ENCODE results near the gene STRIP2.
"Not testable (repeated sequence)": the region's sequence is repeated elsewhere in the genome, so short reads cannot be mapped to it uniquely, and the experiment has no call there.

The STRIP2 gene, protein sequence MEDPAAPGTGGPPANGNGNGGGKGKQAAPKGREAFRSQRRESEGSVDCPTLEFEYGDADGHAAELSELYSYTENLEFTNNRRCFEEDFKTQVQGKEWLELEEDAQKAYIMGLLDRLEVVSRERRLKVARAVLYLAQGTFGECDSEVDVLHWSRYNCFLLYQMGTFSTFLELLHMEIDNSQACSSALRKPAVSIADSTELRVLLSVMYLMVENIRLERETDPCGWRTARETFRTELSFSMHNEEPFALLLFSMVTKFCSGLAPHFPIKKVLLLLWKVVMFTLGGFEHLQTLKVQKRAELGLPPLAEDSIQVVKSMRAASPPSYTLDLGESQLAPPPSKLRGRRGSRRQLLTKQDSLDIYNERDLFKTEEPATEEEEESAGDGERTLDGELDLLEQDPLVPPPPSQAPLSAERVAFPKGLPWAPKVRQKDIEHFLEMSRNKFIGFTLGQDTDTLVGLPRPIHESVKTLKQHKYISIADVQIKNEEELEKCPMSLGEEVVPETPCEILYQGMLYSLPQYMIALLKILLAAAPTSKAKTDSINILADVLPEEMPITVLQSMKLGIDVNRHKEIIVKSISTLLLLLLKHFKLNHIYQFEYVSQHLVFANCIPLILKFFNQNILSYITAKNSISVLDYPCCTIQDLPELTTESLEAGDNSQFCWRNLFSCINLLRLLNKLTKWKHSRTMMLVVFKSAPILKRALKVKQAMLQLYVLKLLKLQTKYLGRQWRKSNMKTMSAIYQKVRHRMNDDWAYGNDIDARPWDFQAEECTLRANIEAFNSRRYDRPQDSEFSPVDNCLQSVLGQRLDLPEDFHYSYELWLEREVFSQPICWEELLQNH

DNA sequence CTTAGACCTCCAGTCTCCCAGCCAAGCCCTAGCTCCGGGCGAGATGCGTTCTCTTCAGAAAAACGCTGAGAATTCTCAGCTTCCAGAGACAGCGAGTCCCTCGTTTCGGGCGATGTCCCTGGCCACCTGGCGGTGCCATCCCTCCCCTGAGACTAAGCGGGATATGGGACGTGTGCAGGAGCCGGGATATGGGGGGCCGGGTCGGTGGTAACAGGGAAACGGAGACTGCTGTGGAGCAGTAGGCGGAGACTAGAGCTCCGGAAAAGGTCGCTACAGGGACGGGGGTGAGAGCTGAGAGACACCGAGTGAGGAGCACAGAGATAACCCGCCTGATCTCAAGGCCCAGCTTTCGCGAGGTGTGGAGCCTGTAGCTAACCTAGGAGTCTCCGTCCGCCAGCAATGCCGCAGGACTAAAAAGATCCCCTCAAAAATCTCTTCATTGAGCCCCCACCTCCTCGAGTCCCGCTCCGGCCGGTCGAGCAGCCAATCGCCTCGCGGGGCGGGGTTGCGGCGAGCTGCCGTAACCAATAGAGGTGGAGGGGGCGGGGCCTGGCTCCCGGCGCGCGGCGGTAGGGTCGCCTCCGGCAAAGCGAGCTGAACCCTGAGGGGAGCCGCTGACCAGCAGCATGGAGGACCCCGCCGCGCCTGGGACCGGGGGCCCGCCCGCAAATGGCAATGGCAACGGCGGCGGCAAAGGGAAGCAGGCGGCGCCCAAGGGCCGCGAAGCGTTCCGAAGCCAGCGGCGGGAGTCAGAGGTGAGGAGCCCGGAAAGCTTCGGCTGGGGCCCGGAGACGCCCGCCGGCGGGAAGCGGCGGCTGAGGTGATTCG, at the start of gene STRIP2:
STRIP2 (plus strand) TSS at position 586 of the 828 bp plus-strand sequence; CDS start at position 627, 41 bp downstream.
- peak; percentile 86 for DNase-seq

GRCh38 chr7:129385116-129385515, 49.1 kb upstream of the STRIP2 start:
- no peak for DNase-seq

- no peak for DNase-seq
Observed at GRCh38 chr7:129385598-129385997, 48.6 kb upstream of the STRIP2 start.

DNA sequence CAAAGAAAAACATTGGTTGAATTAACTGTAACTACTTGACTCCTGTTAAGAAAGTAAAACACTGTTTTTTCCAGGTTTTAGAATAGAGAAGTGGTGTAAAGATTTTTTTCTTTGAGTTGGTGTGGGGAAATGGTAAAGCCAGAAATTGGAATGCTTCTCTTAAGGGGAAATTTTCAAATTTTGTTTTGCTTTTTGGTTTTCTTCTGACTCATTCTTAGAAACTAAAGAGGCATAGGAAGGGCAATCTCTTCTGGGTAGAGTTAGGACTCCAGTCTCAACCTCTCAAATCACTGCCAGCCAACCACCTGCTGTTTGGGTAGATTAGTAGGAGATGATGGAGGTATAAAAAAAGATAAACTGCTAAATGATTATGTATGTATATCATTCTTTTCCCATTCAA, 47.7 kb upstream of the STRIP2 start:
- no peak for DNase-seq

DNA sequence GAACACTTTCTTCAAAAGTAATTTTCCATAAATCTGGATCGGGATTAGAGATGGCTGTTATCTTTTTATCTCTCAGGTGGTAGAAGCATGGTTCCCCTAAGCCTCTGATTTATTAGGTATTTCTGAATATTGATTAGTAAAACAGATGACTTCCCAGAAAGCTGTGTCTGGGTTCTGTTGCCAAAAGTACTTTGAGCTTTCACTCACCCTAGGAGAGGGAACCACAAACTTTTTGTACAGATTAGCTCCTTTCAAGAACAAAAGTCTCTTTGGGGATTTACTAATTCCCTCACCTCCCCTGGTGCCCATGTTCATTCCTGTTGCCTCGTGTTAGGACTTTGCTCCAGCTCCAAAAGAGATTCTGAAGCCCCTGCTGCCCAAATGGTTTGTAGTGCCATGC, 46.7 kb upstream of the STRIP2 start:
- DNase-seq, result no peak

DNA sequence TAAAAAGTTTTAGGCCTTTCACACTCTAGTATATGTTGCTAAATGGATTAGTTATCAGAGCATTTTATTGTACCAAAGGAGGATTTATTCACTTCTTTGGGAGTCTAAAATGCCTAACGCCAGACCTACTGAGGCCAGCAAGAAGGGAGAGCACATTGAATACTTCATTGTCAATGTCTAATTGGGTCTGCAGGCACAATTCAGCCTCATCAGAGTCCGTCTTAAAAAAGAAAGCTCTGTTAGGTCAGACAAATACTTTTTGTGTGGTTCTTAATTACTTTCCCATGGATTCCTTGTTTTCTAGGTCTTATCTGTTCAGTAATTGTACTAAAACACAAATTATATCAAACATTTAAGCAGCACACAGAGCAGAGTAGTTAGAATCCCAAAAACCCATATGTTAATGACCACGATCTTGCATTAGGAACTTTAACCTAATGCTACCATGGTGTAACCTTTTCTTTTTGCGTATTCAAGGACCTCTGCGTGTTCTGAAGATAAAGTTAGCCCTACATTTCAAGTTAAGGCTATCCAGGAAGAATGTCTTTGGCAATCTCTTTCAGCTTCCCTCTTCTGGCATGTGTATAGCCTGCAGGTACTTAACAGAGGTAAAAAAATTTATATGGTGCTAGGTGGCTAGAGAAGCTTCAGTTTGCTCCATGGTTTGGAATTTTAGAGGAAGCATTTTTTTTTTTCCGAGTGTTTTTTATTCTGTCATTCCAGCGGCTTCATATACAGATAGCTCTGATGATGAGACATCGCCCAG, 45.7 kb upstream of the STRIP2 start:
- DNase-seq, result no peak

- no peak for DNase-seq
Observed at GRCh38 chr7:129389829-129390228, 44.4 kb upstream of the STRIP2 start.

- DNase-seq, result no peak
Observed at GRCh38 chr7:129390314-129390713, 43.9 kb upstream of the STRIP2 start.

DNA sequence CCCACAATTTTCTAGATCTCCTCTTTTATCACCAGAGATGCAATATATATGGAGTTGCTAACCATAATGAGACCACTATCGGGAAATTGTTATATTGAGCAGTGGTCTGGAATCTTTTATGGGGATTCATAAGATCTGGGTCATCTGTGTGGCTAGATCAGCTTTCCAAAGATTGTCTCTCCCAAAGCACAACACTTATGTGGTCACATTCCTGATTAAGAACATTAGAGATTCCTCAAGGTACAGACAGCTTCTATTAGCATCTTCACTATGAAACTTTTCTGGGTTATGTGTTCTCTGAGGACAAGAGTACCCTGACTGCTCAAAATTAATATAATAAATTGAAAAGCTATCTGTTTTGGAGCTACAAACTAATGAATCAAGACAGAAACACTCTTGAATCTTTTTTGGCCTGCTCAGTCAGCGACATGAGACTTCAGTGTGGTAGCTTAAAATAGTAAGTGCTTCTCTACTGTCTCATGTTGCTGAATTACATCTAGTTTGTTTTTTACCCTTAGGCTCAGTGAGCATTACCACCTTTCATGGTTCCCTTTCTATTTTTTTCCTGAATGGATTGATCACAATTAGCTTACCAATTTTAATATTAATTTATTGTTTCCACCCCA, 42.6 kb upstream of the STRIP2 start:
- DNase-seq, result no peak

DNA sequence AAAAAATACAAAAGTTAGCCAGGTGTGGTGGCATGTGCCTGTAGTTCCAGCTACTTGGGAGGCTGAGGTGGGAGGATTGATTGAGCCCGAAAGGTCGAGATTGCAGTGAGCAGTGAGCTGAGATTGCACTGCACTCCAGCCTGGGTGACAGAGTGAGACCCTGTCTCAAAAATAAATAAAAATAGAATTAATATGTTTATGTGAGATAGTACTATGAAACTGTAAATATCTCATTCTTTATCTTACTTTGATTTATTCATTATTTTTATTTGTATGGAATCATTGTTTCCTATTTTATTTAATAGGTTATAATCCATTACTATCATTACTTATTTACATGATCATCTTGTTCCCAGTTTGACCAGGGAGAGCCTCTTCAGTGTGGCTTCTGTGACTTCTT, 41.0 kb upstream of the STRIP2 start:
- DNase-seq, result no peak

DNA sequence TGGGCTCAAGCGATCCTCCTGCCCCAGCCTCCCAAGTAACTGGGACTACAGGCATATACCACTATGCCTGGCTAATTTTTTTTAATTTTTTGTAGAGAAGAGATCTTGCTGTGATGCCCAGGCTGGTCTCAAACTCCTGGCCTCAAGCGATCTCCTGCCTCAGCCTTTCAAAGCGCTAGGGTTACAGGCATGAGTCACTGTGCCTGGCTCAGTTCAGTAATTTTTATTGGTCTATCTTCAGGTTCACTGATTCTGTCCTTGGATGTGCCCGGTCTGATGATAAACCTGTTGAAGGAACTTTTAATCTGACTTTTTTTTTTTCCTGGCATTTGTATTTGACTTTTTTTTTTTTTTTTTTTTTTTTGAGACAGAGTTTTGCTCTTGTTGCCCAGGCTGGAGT, 40.1 kb upstream of the STRIP2 start:
- DNase-seq, result no peak

GRCh38 chr7:129394982-129395914, 39.0 kb upstream of the STRIP2 start:
- no peak for DNase-seq

- no peak for DNase-seq
Observed at GRCh38 chr7:129401228-129401966, 32.8 kb upstream of the STRIP2 start.

DNA sequence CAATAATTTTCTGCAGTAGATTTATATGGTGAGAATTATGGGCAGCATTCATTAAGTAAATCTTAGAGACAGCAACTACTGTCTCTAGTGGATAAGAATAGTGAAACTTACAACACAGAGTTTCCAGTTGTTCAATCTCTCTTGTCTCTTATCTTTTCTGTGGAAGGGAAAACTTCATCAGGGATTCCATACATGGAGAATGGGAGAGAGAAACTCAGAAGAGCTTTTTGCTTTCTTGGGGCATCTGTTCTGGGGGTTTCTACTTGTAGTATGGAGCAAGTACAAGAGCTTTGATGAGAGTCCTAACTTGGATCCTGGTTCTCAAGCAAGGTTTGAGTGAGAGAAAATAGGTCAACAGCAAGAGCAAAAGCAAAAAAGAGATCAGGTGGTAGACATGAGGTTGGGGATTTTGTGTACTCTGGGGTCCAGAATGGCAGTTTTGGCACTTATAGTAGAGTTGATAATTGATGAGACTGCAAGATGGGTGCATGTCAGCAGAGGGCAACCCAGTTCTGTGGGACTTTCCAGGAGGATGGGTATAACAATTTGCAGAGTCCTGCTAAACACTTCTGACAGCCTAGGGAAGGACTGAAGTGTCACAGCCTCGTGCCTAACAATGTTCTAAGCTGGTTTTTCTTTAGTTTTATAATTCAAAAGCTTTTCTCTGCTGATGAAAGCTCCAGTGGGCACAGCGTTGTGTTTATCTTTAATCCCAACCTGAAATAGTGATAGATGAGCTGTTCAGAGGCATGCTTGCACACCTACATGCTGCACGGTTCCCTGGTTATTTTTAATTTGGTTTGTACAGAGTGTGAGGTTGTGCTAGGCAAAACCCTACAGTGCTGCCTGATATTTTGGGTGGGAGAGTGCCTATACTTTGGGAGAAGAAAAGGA, 32.0 kb upstream of the STRIP2 start:
- DNase-seq, result no peak

DNA sequence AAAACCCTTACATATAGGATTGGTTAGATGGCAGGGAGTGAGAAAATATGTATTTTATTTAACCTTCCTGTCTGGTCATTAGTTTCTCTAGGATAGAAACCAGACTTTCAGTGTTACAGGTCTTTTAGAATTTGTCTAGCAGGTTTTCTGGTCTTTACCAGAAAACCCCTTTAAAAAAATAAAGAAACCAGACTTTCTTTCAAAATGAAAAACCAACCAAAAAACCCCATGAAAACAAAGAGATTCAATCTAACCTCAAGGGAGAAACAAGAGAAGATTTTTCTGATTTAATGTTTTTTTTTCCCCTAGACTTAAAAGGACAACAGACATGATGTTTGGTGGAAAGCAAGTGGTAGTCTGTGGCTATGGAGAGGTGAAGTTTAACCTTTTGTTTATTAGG, 28.7 kb upstream of the STRIP2 start:
- no peak for DNase-seq

GRCh38 chr7:129410238-129410637, 24.0 kb upstream of the STRIP2 start:
- not testable (repeated sequence) for DNase-seq

DNA sequence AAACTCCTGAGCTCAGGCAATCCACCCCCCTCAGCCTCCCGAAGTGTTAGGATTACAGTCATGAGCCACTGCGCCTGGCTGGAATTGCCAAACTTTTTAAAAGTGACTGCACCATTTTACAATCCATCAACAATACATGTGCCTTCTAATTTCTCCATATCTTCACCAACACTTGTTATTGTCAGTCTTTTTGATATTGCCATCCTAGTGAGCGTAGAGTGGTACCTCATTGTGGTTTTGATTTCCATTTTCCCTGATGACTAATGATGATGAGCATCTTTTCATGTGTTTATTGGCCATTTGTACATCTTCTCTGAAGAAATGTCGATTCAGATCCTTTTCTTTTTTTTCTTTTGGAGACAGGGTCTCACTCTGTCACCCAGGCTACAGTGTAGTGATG, 21.7 kb upstream of the STRIP2 start:
- DNase-seq, result no peak

DNA sequence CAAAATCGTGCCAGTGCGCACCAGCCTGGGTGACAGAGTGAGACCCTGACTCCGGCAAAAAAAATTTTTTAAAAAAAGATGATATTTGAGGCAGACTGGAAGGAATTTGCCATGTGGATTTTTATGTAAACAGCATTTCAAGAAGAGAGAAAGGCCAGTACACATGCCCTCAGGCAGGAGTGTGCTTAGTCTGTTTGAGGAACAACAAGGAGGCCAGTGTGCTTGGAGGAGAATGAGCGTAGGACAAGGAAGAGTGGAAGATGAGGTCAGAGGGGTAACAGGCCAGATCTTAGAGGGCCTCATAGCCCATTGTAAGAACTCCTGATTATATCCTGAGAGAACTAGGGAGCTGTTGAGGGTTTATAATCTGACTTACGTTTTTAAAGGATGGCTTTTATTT, 17.2 kb upstream of the STRIP2 start:
- no peak for DNase-seq

DNA sequence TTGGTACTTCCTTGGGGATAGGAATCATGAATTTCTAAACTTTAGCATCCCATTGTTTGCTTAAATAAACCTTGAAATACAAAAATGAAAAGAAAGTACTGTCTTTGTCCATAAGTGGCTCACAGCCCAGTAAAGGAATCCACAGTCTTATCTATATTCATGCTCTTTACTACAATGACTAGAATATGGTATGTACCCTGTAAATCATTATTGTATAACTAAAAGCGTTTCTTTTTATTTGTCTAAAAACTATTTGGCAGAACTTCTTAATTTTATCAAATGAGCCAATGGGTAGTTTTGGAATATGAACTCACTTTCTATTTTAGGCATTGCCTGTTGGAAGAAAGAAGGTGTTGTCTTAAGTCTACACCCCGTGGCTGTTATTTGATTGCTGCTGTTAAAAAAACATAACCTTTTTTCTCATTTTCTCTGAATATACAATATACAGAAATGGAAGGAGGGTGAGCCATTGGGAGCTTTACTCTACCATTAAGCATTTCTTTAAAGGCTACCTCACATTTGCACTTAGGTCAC, 12.4 kb upstream of the STRIP2 start:
- DNase-seq, result no peak
